ENCODE measurements around the gene CAPN11. TPM values are rescaled to one million over a fixed set of nuclear protein-coding genes. Genes with fewer than 3 reads are reported as not detected.

CAPN11 gene
- total and polyA plus RNA-seq, 2 donors (not counting 1 experiment from before 2014, with no cell fraction given), result not detected

DNA sequence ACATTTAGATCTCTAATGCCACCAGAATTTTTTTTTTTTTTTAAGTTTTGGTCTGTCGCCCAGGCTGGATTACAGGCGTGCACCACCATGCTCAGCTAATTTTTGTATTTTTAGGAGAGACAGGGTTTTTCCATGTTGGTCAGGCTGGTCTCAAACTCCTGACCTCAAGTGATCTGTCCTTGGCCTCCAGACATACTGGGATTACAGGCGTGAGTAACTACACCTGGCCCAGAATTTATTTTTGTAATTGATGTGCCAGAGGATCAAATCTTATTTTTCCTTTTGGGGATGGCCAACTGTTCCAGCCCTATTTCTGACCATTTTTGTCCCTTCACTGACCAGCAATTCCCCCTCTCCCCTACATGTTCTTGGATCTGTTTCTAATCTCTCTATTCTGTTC is 40.1 kb downstream of the CAPN11 start:
- H3K27me3 ChIP-seq (ENCODE audit: control insufficient read depth, insufficient read depth, low read length), result no peaks in the 10 kb centered on the region
- no peak overlapping the region for H2AFZ ChIP-seq (ENCODE audit: low read length)
- DNase-seq (ENCODE audit: low read depth in 2 of 2), result no peak

DNA sequence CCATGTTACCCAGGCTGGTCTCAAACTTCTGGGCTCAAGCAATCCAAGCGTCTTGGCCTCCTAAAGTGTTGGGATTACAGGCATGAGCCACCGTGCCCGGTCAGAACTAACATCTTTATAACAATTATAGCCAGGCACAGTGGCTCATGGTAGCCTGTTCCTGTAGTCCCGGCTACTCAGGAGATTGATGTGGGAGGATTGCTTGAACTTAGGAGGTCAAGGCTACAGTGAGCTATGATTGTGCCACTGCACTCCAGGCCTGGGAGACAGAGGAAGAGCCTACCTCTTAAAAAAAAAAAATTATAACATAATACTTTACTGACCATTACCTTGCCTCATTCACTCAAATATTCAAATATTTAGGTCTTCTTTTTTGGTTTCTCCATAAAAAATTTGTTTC is 41.3 kb downstream of the CAPN11 start:
- Histone ChIP-seq H3K4me3 (replicated peaks in 1 of 4; ENCODE audit: control extremely low read depth in 1 of 4, insufficient read depth in 1 of 4, low read depth in 3 of 4, low read length in 4 of 4) (no peak overlapping the region), H2AFZ (ENCODE audit: low read length) (no peak overlapping the region), H3K27ac (ENCODE audit: insufficient read depth, low read length) (no peak overlapping the region), H3K9ac (ENCODE audit: insufficient read depth, low read length) (no peak overlapping the region), H3K36me3 (ENCODE audit: control insufficient read depth, insufficient read depth, low read length) (no peaks in the 10 kb centered on the region), H3K27me3 (ENCODE audit: control insufficient read depth, insufficient read depth, low read length) (peaks cover under 1% of the 10 kb centered on the region), H3K4me1 (ENCODE audit: control insufficient read depth, extremely low read depth, insufficient read depth, low read length) (no peaks in the 10 kb centered on the region), H4K20me1 (ENCODE audit: control insufficient read depth, extremely low read depth, insufficient read depth, low read length) (no peaks in the 10 kb centered on the region), H3K79me2 (ENCODE audit: control insufficient read depth, insufficient read depth, low read length) (no peaks in the 10 kb centered on the region), H3K4me2 (ENCODE audit: extremely low read depth, insufficient read depth, low read length) (no peak overlapping the region), H3K9me3 (ENCODE audit: control insufficient read depth, insufficient read depth, low read depth, low read length) (no peaks in the 10 kb centered on the region)
- no peak for DNase-seq (ENCODE audit: low read depth in 2 of 2)
- TF ChIP-seq, protein P1, sequence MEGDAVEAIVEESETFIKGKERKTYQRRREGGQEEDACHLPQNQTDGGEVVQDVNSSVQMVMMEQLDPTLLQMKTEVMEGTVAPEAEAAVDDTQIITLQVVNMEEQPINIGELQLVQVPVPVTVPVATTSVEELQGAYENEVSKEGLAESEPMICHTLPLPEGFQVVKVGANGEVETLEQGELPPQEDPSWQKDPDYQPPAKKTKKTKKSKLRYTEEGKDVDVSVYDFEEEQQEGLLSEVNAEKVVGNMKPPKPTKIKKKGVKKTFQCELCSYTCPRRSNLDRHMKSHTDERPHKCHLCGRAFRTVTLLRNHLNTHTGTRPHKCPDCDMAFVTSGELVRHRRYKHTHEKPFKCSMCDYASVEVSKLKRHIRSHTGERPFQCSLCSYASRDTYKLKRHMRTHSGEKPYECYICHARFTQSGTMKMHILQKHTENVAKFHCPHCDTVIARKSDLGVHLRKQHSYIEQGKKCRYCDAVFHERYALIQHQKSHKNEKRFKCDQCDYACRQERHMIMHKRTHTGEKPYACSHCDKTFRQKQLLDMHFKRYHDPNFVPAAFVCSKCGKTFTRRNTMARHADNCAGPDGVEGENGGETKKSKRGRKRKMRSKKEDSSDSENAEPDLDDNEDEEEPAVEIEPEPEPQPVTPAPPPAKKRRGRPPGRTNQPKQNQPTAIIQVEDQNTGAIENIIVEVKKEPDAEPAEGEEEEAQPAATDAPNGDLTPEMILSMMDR (conservative IDR thresholded peaks at IDR 0.05 in 1 of 2, IDR thresholded peaks at IDR 0.05 in 1 of 2; ENCODE audit: low read depth in 1 of 2, low read length in 2 of 2), result no peak
- no peak for TF ChIP-seq EZH2 (IDR thresholded peaks at IDR 0.05; ENCODE audit: low read length, missing control alignments)

More for the DNA sequence above, 40.1 kb downstream of the CAPN11 start:
- Histone ChIP-seq H3K4me1 (ENCODE audit: control insufficient read depth, extremely low read depth, insufficient read depth, low read length) (no peaks in the 10 kb centered on the region), H3K9me3 (ENCODE audit: control insufficient read depth, insufficient read depth, low read depth, low read length) (no peaks in the 10 kb centered on the region), H3K36me3 (ENCODE audit: control insufficient read depth, insufficient read depth, low read length) (no peaks in the 10 kb centered on the region), H4K20me1 (ENCODE audit: control insufficient read depth, extremely low read depth, insufficient read depth, low read length) (no peaks in the 10 kb centered on the region), H3K27ac (ENCODE audit: insufficient read depth, low read length) (no peak overlapping the region), H3K79me2 (ENCODE audit: control insufficient read depth, insufficient read depth, low read length) (no peaks in the 10 kb centered on the region), H3K9ac (ENCODE audit: insufficient read depth, low read length) (no peak overlapping the region), H3K4me2 (ENCODE audit: extremely low read depth, insufficient read depth, low read length) (no peak overlapping the region), H3K4me3 (replicated peaks in 1 of 4; ENCODE audit: control extremely low read depth in 1 of 4, insufficient read depth in 1 of 4, low read depth in 3 of 4, low read length in 4 of 4) (no peak overlapping the region)
- TF ChIP-seq, protein P1 (conservative IDR thresholded peaks at IDR 0.05 in 1 of 2, IDR thresholded peaks at IDR 0.05 in 1 of 2; ENCODE audit: low read depth in 1 of 2, low read length in 2 of 2), result no peak
- TF ChIP-seq EZH2 (IDR thresholded peaks at IDR 0.05; ENCODE audit: low read length, missing control alignments), result no peak

DNA sequence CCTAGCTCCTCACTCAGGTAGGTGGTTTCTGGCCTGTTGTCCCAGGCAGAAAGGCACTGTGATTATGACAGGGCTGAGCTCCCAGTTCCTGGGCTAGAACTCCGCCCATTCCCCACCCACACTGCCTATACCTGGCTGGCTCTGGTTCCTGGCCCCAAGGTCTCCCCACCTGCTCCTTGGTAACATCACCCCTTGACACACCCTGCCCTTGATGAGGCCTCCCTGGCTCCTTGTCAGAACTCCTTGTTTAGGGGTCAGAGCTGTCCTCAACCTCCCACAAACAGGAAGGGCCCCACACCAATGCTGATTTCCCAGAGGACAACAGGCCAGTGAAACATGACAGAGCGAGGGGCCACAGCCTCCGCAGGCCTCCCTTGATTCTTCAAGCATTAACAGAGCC is 42.6 kb downstream of the CAPN11 start:
- TF ChIP-seq EZH2 (IDR thresholded peaks at IDR 0.05; ENCODE audit: low read length, missing control alignments), result no peak
- TF ChIP-seq, protein P1 (conservative IDR thresholded peaks at IDR 0.05 in 1 of 2, IDR thresholded peaks at IDR 0.05 in 1 of 2; ENCODE audit: low read depth in 1 of 2, low read length in 2 of 2), result no peak
- Histone ChIP-seq H3K4me1 (ENCODE audit: control insufficient read depth, extremely low read depth, insufficient read depth, low read length) (no peaks in the 10 kb centered on the region), H3K4me3 (replicated peaks in 1 of 4; ENCODE audit: control extremely low read depth in 1 of 4, insufficient read depth in 1 of 4, low read depth in 3 of 4, low read length in 4 of 4) (no peak overlapping the region), H3K4me2 (ENCODE audit: extremely low read depth, insufficient read depth, low read length) (no peak overlapping the region), H3K27ac (ENCODE audit: insufficient read depth, low read length) (no peak overlapping the region), H3K36me3 (ENCODE audit: control insufficient read depth, insufficient read depth, low read length) (no peaks in the 10 kb centered on the region), H3K9ac (ENCODE audit: insufficient read depth, low read length) (no peak overlapping the region), H2AFZ (ENCODE audit: low read length) (no peak overlapping the region), H3K27me3 (ENCODE audit: control insufficient read depth, insufficient read depth, low read length) (peaks cover 3% of the 10 kb centered on the region), H3K9me3 (ENCODE audit: control insufficient read depth, insufficient read depth, low read depth, low read length) (no peaks in the 10 kb centered on the region), H3K79me2 (ENCODE audit: control insufficient read depth, insufficient read depth, low read length) (no peaks in the 10 kb centered on the region), H4K20me1 (ENCODE audit: control insufficient read depth, extremely low read depth, insufficient read depth, low read length) (no peaks in the 10 kb centered on the region)
- DNase-seq (ENCODE audit: low read depth in 2 of 2), result no peak

All from fibroblast of lung (primary cell).